Measurements from ENCODE around the gene KIAA1191. TPM values are rescaled to one million over a fixed set of nuclear protein-coding genes. Genes with fewer than 3 reads are reported as not detected.

KIAA1191 gene
- total RNA-seq, 2 experiments from 2014 or later: 64.8 TPM

DNA sequence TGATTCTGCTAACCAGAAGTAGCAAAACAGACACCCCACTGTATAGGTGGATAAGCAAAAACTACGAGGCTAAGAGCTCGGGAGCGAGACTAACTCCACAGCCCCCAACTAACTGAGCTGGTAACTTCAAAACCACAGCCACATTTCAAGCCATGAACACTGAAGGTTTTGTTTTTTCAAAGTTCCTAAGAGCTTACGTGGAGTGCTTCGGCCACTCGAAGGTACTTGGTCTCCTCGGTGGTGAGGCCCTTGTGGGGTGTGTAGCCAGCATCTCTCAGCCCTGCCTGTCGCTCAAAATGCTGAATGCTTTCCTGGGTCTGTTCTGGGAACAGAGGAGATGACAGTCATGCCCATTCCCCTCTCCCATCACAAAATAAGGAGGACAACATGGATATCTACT, 11.1 kb downstream of the KIAA1191 start:
- ChIA-PET POLR2A (no interaction called here), CTCF (no interaction called here)
- intact Hi-C loops (cut with DNase I, micrococcal nuclease): no loop called here
- TF ChIP-seq CTCF (IDR thresholded peaks at IDR 0.05): no peak
- Mint-ChIP-seq H3K9me3 (no peaks in the 10 kb centered on the region), H3K36me3 (ENCODE audit: low read depth) (peaks cover 98% of the 10 kb centered on the region), H3K27me3 (no peaks in the 10 kb centered on the region), H3K4me3 (no peak overlapping the region), H3K27ac (peak overlapping the region; percentile 14), H3K4me1 (ENCODE audit: low read depth) (peaks cover 21% of the 10 kb centered on the region)
- no peak for ATAC-seq (ENCODE audit: poor library complexity)
- Histone ChIP-seq H3K9me3 (ENCODE audit: control insufficient read depth in 1 of 2, insufficient read depth in 1 of 2, low read length in 2 of 2) (no peaks in the 10 kb centered on the region), H3K27me3 (ENCODE audit: control insufficient read depth in 1 of 2, insufficient read depth in 2 of 2, low read length in 2 of 2) (no peaks in the 10 kb centered on the region), H3K4me1 (ENCODE audit: insufficient read depth, low read length) (peaks cover 3% of the 10 kb centered on the region), H3K36me3 (ENCODE audit: insufficient read depth, low read length) (peaks cover 98% of the 10 kb centered on the region), H3K27ac (ENCODE audit: low read depth in 1 of 2, low read length in 2 of 2) (no peak overlapping the region), H3K4me3 (ENCODE audit: low read length) (no peak overlapping the region)
- DNase-seq: no peak

DNA sequence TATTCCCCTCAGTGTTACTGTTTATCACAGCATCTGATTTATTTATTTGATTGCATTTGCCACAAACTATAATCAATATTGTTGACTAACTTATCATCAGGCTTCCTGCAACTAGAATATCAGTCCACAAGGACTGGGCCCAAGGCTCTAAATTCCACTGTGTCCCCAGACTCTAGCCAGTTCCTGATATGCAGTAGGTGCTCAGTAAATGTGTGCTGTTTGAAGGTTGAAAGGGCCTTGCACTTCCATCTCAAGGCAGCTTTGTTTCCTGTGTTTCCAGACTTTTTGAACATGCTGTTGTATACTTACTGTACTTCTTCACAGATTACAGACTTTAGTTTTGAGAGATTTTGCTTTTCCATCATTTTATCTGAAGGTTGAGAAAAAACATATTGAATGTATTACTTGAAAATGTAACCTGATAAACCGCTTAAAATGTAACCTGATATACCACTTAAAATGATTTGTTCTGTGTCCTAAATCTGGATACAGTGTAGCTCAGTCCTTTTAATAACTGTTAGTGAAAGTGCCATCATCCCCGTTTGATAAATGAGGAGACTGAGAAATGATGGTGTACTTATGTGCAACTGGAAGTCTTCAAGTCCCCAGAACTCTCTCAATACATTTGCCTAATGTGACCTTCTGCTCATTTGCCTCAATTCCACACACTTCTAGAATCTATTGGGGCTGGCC, 18.7 kb downstream of the KIAA1191 start:
- H3K4me3 Mint-ChIP-seq: no peak overlapping the region
- ChIA-PET POLR2A (no interaction called here), CTCF (no interaction called here)
- H3K9me3 Mint-ChIP-seq: no peaks in the 10 kb centered on the region
- ATAC-seq (ENCODE audit: poor library complexity): no peak
- TF ChIP-seq CTCF (IDR thresholded peaks at IDR 0.05): no peak
- intact Hi-C loops (cut with DNase I, micrococcal nuclease): no loop called here
- H3K27me3 ChIP-seq (ENCODE audit: control insufficient read depth in 1 of 2, insufficient read depth in 2 of 2, low read length in 2 of 2): no peaks in the 10 kb centered on the region
- H3K36me3 Mint-ChIP-seq (ENCODE audit: low read depth): peaks cover 64% of the 10 kb centered on the region
- H3K9me3 ChIP-seq (ENCODE audit: control insufficient read depth in 1 of 2, insufficient read depth in 1 of 2, low read length in 2 of 2): no peaks in the 10 kb centered on the region
- no peak overlapping the region for H3K4me3 ChIP-seq (ENCODE audit: low read length)
- no peak overlapping the region for H3K27ac ChIP-seq (ENCODE audit: low read depth in 1 of 2, low read length in 2 of 2)
- no peaks in the 10 kb centered on the region for H3K4me1 Mint-ChIP-seq (ENCODE audit: low read depth)
- H3K4me1 ChIP-seq (ENCODE audit: insufficient read depth, low read length): no peaks in the 10 kb centered on the region
- DNase-seq: no peak
- peak overlapping the region; percentile 57 for H3K27ac Mint-ChIP-seq
- H3K36me3 ChIP-seq (ENCODE audit: insufficient read depth, low read length): peaks cover 39% of the 10 kb centered on the region
- no peaks in the 10 kb centered on the region for H3K27me3 Mint-ChIP-seq

DNA sequence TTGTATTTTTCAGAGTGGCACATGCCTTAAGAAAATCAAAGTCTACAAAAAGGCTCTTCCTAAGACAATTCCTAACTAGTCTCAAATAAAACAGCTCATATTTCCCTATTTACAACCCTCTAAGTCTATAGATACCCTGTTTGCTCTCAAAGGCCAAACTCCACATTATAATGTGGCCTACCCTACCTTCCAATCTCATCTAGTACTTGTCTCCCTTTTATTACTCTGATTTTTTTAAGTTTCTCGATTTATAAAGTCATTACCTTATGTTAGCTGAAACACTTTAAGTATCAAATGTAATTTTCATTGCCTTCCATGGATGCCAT, 19.4 kb downstream of the KIAA1191 start:
- H3K4me3 Mint-ChIP-seq: no peak overlapping the region
- H3K27ac ChIP-seq (ENCODE audit: low read depth in 1 of 2, low read length in 2 of 2): no peak overlapping the region
- no peaks in the 10 kb centered on the region for H3K4me1 Mint-ChIP-seq (ENCODE audit: low read depth)
- no peaks in the 10 kb centered on the region for H3K27me3 Mint-ChIP-seq
- H3K27ac Mint-ChIP-seq: no peak overlapping the region
- H3K36me3 ChIP-seq (ENCODE audit: insufficient read depth, low read length): peaks cover 39% of the 10 kb centered on the region
- intact Hi-C loops (cut with DNase I, micrococcal nuclease): no loop called here
- no peak for TF ChIP-seq CTCF (IDR thresholded peaks at IDR 0.05)
- POLR2A ChIA-PET: no interaction called here
- peaks cover 63% of the 10 kb centered on the region for H3K36me3 Mint-ChIP-seq (ENCODE audit: low read depth)
- no peaks in the 10 kb centered on the region for H3K9me3 Mint-ChIP-seq
- DNase-seq: no peak
- CTCF ChIA-PET: no interaction called here
- no peak overlapping the region for H3K4me3 ChIP-seq (ENCODE audit: low read length)
- H3K27me3 ChIP-seq (ENCODE audit: control insufficient read depth in 1 of 2, insufficient read depth in 2 of 2, low read length in 2 of 2): no peaks in the 10 kb centered on the region
- no peaks in the 10 kb centered on the region for H3K9me3 ChIP-seq (ENCODE audit: control insufficient read depth in 1 of 2, insufficient read depth in 1 of 2, low read length in 2 of 2)
- H3K4me1 ChIP-seq (ENCODE audit: insufficient read depth, low read length): no peaks in the 10 kb centered on the region
- ATAC-seq (ENCODE audit: poor library complexity): no peak

Data from CD4-positive, alpha-beta T cell (primary cell).